Measurements from ENCODE around the gene SMYD5. TPM values are rescaled to one million over a fixed set of nuclear protein-coding genes. Genes with fewer than 3 reads are reported as not detected.

The SMYD5 gene
- polyA plus RNA-seq, 1 experiment = 19.5 TPM

- H3K4me3 ChIP-seq (ENCODE audit: low read depth, low read length) = no peak overlapping the region
- peaks cover 13% of the 10 kb centered on the region for H3K36me3 ChIP-seq (ENCODE audit: control insufficient read depth, insufficient read depth, low read length)
- DNase-seq (ENCODE audit: low read depth) = no peak
- CTCF ChIA-PET = interaction anchor here (1.0 kb wide), 1 partner anchor 9 kb away, joined by 3 read pairs; no protein-coding TSS in a partner anchor
- no peaks in the 10 kb centered on the region for H3K27me3 ChIP-seq (ENCODE audit: control insufficient read depth, insufficient read depth, low read length)
- POLR2A ChIA-PET = no interaction called here
- TF ChIP-seq, protein P1, sequence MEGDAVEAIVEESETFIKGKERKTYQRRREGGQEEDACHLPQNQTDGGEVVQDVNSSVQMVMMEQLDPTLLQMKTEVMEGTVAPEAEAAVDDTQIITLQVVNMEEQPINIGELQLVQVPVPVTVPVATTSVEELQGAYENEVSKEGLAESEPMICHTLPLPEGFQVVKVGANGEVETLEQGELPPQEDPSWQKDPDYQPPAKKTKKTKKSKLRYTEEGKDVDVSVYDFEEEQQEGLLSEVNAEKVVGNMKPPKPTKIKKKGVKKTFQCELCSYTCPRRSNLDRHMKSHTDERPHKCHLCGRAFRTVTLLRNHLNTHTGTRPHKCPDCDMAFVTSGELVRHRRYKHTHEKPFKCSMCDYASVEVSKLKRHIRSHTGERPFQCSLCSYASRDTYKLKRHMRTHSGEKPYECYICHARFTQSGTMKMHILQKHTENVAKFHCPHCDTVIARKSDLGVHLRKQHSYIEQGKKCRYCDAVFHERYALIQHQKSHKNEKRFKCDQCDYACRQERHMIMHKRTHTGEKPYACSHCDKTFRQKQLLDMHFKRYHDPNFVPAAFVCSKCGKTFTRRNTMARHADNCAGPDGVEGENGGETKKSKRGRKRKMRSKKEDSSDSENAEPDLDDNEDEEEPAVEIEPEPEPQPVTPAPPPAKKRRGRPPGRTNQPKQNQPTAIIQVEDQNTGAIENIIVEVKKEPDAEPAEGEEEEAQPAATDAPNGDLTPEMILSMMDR (IDR thresholded peaks at IDR 0.05; ENCODE audit: insufficient read depth, low read depth, low read length) = no peak
These were observed 42.0 kb downstream of the SMYD5 start for GRCh38 chr2:73255907-73256617.

- no peak for DNase-seq (ENCODE audit: low read depth)
- ChIA-PET POLR2A (no interaction called here), CTCF (interaction anchor here (0.5 to 1.2 kb wide), 3 partner anchors 9 to 294 kb away, joined by 3 to 5 read pairs (median 3); no protein-coding TSS in a partner anchor)
- TF ChIP-seq, protein P1 (IDR thresholded peaks at IDR 0.05; ENCODE audit: insufficient read depth, low read depth, low read length) = no peak
- H3K27me3 ChIP-seq (ENCODE audit: control insufficient read depth, insufficient read depth, low read length) = no peaks in the 10 kb centered on the region
- H3K4me3 ChIP-seq (ENCODE audit: low read depth, low read length) = no peak overlapping the region
- H3K36me3 ChIP-seq (ENCODE audit: control insufficient read depth, insufficient read depth, low read length) = peaks cover 13% of the 10 kb centered on the region
These were observed 42.5 kb downstream of the SMYD5 start for GRCh38 chr2:73256618-73256922.

GRCh38 chr2:73257021-73257420 is 43.0 kb downstream of the SMYD5 start:
- ChIA-PET POLR2A (no interaction called here), CTCF (interaction anchor here (0.5 to 1.2 kb wide), 3 partner anchors 10 to 293 kb away, joined by 3 to 5 read pairs (median 3); no protein-coding TSS in a partner anchor)
- Histone ChIP-seq H3K36me3 (ENCODE audit: control insufficient read depth, insufficient read depth, low read length) (peaks cover 11% of the 10 kb centered on the region), H3K27me3 (ENCODE audit: control insufficient read depth, insufficient read depth, low read length) (no peaks in the 10 kb centered on the region), H3K4me3 (ENCODE audit: low read depth, low read length) (no peak overlapping the region)
- no peak for DNase-seq (ENCODE audit: low read depth)
- TF ChIP-seq, protein P1 (IDR thresholded peaks at IDR 0.05; ENCODE audit: insufficient read depth, low read depth, low read length) = no peak

DNA sequence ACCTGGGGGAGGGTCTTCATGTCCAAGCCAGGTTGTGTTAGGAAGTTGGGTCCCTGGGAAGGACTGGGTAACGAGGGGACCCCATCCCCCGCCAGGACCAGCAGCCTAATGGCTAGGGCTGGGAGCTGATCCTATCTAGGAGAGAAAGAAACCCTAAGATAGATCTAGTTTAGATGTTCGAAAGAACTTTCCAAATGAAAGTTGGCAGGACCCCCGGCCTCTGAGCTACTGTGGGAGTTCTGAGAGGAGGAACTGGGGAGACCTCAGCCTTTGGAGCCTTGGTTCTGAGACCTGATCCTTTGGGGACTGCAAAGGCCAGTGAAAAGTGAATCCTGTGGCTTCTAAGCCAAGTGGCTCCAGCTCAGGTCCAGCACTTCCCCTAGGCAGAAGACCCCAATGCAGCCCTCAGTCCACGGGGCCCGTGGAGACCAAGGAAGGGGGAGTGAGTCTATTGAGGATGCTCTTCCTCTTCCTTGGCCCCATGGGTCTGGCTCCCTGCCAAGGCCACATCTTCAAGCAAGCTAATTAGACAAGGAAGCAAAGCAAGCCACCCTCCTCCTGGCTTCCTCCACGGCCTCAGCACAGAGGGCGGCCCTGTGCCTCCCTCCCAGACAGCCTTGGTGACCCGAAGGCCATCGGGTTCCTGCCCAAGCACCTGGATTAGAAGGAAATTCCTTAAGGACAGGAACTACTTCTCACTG is 43.5 kb downstream of the SMYD5 start:
- Histone ChIP-seq H3K4me3 (ENCODE audit: low read depth, low read length) (no peak overlapping the region), H3K27me3 (ENCODE audit: control insufficient read depth, insufficient read depth, low read length) (no peaks in the 10 kb centered on the region), H3K36me3 (ENCODE audit: control insufficient read depth, insufficient read depth, low read length) (peaks cover 9% of the 10 kb centered on the region)
- CTCF ChIA-PET = interaction anchor here (0.8 to 1.2 kb wide), 2 partner anchors 11 to 13 kb away, joined by 3 to 5 read pairs; no protein-coding TSS in a partner anchor
- no peak for DNase-seq (ENCODE audit: low read depth)
- POLR2A ChIA-PET = no interaction called here
- TF ChIP-seq, protein P1 (IDR thresholded peaks at IDR 0.05; ENCODE audit: insufficient read depth, low read depth, low read length) = no peak

DNA sequence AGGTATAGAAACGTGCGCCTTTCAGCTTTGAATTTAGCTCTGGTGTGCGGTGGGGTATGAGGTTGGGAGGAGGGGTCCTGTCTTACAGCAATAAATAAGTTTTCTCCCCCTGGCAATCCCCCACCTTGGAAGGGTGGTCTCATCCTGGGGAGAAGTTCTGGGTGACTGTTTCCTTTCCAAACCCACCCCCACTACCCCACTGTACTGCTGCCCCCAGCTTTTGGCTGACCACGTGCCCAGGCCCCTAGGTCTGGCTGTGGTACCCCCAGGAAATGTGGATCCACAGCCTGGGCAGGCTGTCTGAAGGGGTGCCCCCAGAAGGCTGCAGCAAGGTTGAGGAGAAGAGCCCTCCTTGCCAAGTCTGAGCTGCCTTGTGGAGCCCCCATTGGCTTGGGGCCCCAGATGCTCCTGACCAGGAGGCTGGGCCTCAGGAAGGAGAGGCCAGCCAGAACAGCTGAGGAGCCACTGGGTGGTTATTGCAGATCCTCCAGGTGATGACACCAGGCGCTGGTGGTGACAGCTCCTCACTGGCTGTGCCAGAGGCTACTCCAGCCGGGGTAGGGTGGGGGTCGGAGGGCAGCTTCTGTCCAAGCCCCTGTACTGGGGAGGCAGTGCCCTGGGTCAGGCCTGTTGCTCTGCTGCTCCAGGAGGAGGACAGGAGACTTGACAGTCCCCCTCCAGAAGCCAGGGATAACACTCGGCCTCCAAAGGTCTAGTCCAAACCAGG is 44.3 kb downstream of the SMYD5 start:
- CTCF ChIA-PET = interaction anchor here (1.0 to 2.9 kb wide), 2 partner anchors 11 to 32 kb away, joined by 3 to 10 read pairs; no protein-coding TSS in a partner anchor
- TF ChIP-seq, protein P1 (IDR thresholded peaks at IDR 0.05; ENCODE audit: insufficient read depth, low read depth, low read length) = no peak
- no peak overlapping the region for H3K4me3 ChIP-seq (ENCODE audit: low read depth, low read length)
- H3K27me3 ChIP-seq (ENCODE audit: control insufficient read depth, insufficient read depth, low read length) = no peaks in the 10 kb centered on the region
- H3K36me3 ChIP-seq (ENCODE audit: control insufficient read depth, insufficient read depth, low read length) = peaks cover 7% of the 10 kb centered on the region
- POLR2A ChIA-PET = no interaction called here
- no peak for DNase-seq (ENCODE audit: low read depth)

Measured in BJ (cell line).